ENCODE measurements around the gene BBS9.

Gene BBS9

DNA sequence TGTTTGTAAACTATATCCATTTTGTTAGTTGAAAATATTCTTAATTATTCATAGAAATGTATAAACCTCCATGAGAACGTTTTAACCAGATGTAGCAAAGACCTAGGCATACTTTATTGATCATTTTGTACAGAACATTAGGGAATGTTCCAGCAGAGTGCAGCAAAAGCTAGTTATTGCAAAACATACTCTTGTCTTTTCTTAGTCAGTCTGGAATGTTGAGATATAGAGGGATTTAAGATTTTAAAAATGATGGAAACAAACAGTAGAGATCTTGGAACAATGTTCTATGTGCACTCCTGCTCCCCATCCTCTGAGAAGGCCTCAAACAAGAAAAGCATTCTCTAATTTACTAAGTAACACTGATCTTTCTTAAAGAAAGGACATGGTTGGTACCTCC is 292.1 kb downstream of the BBS9 start:
- no peaks in the 10 kb centered on the region for H3K27me3 ChIP-seq (ENCODE audit: insufficient read depth, low read length, poor library complexity, severe bottlenecking)
- H3K79me2 ChIP-seq (ENCODE audit: insufficient read depth, low read length), result no peaks in the 10 kb centered on the region
- H3K4me3 ChIP-seq (ENCODE audit: low read length, poor library complexity, severe bottlenecking), result no peak overlapping the region
- no peak overlapping the region for H3K9ac ChIP-seq (ENCODE audit: low read depth, low read length, poor library complexity, severe bottlenecking)
- H3K4me1 ChIP-seq (ENCODE audit: insufficient read depth, low read length, poor library complexity, severe bottlenecking), result no peaks in the 10 kb centered on the region
- H3K9me3 ChIP-seq (ENCODE audit: insufficient read depth, low read depth, low read length), result no peaks in the 10 kb centered on the region
- H4K20me1 ChIP-seq (ENCODE audit: insufficient read depth, low read length, poor library complexity, severe bottlenecking), result no peaks in the 10 kb centered on the region
- H3K36me3 ChIP-seq (ENCODE audit: insufficient read depth, low read length), result no peaks in the 10 kb centered on the region
- TF ChIP-seq, protein P1, sequence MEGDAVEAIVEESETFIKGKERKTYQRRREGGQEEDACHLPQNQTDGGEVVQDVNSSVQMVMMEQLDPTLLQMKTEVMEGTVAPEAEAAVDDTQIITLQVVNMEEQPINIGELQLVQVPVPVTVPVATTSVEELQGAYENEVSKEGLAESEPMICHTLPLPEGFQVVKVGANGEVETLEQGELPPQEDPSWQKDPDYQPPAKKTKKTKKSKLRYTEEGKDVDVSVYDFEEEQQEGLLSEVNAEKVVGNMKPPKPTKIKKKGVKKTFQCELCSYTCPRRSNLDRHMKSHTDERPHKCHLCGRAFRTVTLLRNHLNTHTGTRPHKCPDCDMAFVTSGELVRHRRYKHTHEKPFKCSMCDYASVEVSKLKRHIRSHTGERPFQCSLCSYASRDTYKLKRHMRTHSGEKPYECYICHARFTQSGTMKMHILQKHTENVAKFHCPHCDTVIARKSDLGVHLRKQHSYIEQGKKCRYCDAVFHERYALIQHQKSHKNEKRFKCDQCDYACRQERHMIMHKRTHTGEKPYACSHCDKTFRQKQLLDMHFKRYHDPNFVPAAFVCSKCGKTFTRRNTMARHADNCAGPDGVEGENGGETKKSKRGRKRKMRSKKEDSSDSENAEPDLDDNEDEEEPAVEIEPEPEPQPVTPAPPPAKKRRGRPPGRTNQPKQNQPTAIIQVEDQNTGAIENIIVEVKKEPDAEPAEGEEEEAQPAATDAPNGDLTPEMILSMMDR (conservative IDR thresholded peaks at IDR 0.05; ENCODE audit: low read length), result no peak
- no peak for TF ChIP-seq EZH2phosphoT487 (IDR thresholded peaks at IDR 0.05; ENCODE audit: borderline replicate concordance)
- H2AFZ ChIP-seq (ENCODE audit: low read length), result no peak overlapping the region
- no peaks in the 10 kb centered on the region for H3K9me2 ChIP-seq (replicated peaks; ENCODE audit: low read depth, low read length)
- no peak overlapping the region for H3K4me2 ChIP-seq (ENCODE audit: low read depth, low read length, poor library complexity, severe bottlenecking)
- no peaks in the 10 kb centered on the region for H3F3A ChIP-seq (ENCODE audit: low read depth)

DNA sequence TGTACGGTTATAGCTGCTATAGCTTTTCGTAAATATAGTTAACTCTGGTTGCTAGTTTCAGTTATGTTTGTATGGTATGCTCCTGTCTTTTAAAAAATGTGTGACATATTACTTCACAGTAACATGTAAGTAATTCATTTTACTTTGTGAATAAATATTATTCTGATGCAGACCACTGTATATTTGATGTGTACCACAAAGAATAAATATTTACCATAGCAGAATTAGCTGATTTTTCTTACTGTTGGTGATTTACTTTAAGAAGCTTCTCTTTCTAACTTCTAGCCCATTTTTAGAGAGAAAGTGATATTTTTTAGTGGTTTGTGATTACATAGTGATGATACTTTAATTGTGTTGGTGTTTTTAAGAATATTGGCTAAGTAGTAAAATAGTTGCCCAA is 292.8 kb downstream of the BBS9 start:
- no peak overlapping the region for H2AFZ ChIP-seq (ENCODE audit: low read length)
- H3K9me3 ChIP-seq (ENCODE audit: insufficient read depth, low read depth, low read length), result no peaks in the 10 kb centered on the region

DNA sequence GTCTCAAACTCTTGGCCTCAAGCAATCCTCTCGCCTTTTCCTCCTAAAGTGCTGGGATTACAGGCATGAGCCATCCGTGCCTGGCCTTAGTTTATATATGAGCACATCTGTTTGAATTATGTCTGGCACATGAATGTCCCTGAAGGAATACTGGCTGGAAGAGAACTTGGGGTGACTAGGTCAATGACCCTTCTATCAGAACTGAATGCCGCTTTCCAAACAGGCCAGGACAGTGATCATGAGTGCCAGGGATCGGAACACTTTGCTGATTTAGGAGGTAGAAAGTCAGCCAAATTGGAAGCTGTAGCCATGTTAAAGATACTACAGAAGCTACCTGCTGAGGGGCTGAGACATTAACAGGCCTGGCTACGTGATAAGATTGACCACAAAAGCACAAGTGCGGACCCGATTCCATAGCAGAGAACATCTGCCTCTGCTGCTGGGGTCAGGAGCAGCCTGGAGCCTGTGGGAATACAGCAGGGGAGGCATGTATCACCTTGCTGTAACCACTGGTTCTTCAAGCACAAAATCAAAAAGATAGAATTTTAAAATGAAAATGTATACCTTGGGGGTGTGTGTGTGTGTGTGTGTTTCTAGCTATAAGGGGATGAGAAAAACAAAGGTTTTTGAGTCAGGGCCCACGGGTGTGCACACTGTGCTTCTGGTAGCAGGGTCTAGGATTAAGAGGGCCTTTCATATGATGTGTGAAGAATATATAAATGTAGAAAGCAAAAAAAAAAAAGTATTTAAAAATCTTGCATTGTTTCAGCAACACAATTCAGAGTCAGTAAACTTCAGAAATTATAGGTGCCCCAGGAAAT is 293.7 kb downstream of the BBS9 start:
- Histone ChIP-seq H3K79me2 (ENCODE audit: insufficient read depth, low read length) (no peaks in the 10 kb centered on the region), H2AFZ (ENCODE audit: low read length) (no peak overlapping the region), H3K9ac (ENCODE audit: low read depth, low read length, poor library complexity, severe bottlenecking) (no peak overlapping the region), H3K4me3 (ENCODE audit: low read length, poor library complexity, severe bottlenecking) (no peak overlapping the region), H3F3A (ENCODE audit: low read depth) (no peaks in the 10 kb centered on the region), H3K27me3 (ENCODE audit: insufficient read depth, low read length, poor library complexity, severe bottlenecking) (no peaks in the 10 kb centered on the region), H3K36me3 (ENCODE audit: insufficient read depth, low read length) (no peaks in the 10 kb centered on the region), H3K9me3 (ENCODE audit: insufficient read depth, low read depth, low read length) (no peaks in the 10 kb centered on the region), H3K4me1 (ENCODE audit: insufficient read depth, low read length, poor library complexity, severe bottlenecking) (no peaks in the 10 kb centered on the region), H3K4me2 (ENCODE audit: low read depth, low read length, poor library complexity, severe bottlenecking) (no peak overlapping the region), H4K20me1 (ENCODE audit: insufficient read depth, low read length, poor library complexity, severe bottlenecking) (no peaks in the 10 kb centered on the region), H3K9me2 (replicated peaks; ENCODE audit: low read depth, low read length) (no peaks in the 10 kb centered on the region)
- no peak for TF ChIP-seq EZH2phosphoT487 (IDR thresholded peaks at IDR 0.05; ENCODE audit: borderline replicate concordance)
- TF ChIP-seq, protein P1 (conservative IDR thresholded peaks at IDR 0.05; ENCODE audit: low read length), result no peak

More for the DNA sequence above, 292.8 kb downstream of the BBS9 start:
- H3K9me2 ChIP-seq (replicated peaks; ENCODE audit: low read depth, low read length), result no peaks in the 10 kb centered on the region
- no peaks in the 10 kb centered on the region for H3K79me2 ChIP-seq (ENCODE audit: insufficient read depth, low read length)
- H3K4me2 ChIP-seq (ENCODE audit: low read depth, low read length, poor library complexity, severe bottlenecking), result no peak overlapping the region
- no peak overlapping the region for H3K4me3 ChIP-seq (ENCODE audit: low read length, poor library complexity, severe bottlenecking)
- TF ChIP-seq, protein P1 (conservative IDR thresholded peaks at IDR 0.05; ENCODE audit: low read length), result no peak
- no peak for TF ChIP-seq EZH2phosphoT487 (IDR thresholded peaks at IDR 0.05; ENCODE audit: borderline replicate concordance)
- no peaks in the 10 kb centered on the region for H3K36me3 ChIP-seq (ENCODE audit: insufficient read depth, low read length)
- no peaks in the 10 kb centered on the region for H4K20me1 ChIP-seq (ENCODE audit: insufficient read depth, low read length, poor library complexity, severe bottlenecking)
- no peaks in the 10 kb centered on the region for H3K4me1 ChIP-seq (ENCODE audit: insufficient read depth, low read length, poor library complexity, severe bottlenecking)
- H3K27me3 ChIP-seq (ENCODE audit: insufficient read depth, low read length, poor library complexity, severe bottlenecking), result no peaks in the 10 kb centered on the region
- no peaks in the 10 kb centered on the region for H3F3A ChIP-seq (ENCODE audit: low read depth)
- H3K9ac ChIP-seq (ENCODE audit: low read depth, low read length, poor library complexity, severe bottlenecking), result no peak overlapping the region

Measured in Loucy (cell line).